ENCODE measurements around the gene TBC1D2. TPM values are rescaled to one million over a fixed set of nuclear protein-coding genes. Genes with fewer than 3 reads are reported as not detected.

The TBC1D2 gene
- total RNA-seq, 1 donor from 2014 or later = 2.7 TPM

- Mint-ChIP-seq H3K9me3 (no peaks in the 10 kb centered on the region), H3K4me3 (peak within 1 kb of the TSS; percentile 88), H3K36me3 (ENCODE audit: low read depth) (no peaks in the 10 kb centered on the region), H3K27ac (no peak within 1 kb of the TSS), H3K4me1 (peaks cover 5% of the 10 kb centered on the region), H3K27me3 (no peaks in the 10 kb centered on the region)
- peak; percentile 91 for ATAC-seq (ENCODE audit: low read depth)
- DNase-seq = peak; percentile 70
- intact Hi-C loops (cut with micrococcal nuclease) = loop anchor here (1.0 to 5.0 kb wide), 6 partner anchors 62 to 605 kb away; partner anchors contain the start of genes ANKS6, NANS, TBC1D2 and TRIM14
- CTCF ChIA-PET = interaction anchor here (1.1 to 1.5 kb wide), 2 partner anchors 89 to 122 kb away, joined by 3 to 4 read pairs; no protein-coding TSS in a partner anchor
- no peak for TF ChIP-seq CTCF (IDR thresholded peaks at IDR 0.05)
- POLR2A ChIA-PET = interaction anchor here (0.6 to 1.5 kb wide), 7 partner anchors 73 to 270 kb away, joined by 3 to 6 read pairs (median 4); partner anchors contain the start of genes NANS, TRIM14 and TRMO
Observed at GRCh38 chr9:98192503-98193335, 62.7 kb downstream of the TBC1D2 start, which contains the start of gene CORO2A. CORO2A (minus strand) TSS chr9:98192637; CDS start chr9:98157660, 34,977 bp downstream.

- CTCF ChIA-PET = interaction anchor here (1.1 kb wide), 1 partner anchor 88 kb away, joined by 3 read pairs; no protein-coding TSS in a partner anchor
- POLR2A ChIA-PET = interaction anchor here (0.6 to 1.5 kb wide), 4 partner anchors 73 to 209 kb away, joined by 3 to 4 read pairs (median 4); partner anchors contain the start of genes NANS and TRIM14
- Mint-ChIP-seq H3K9me3 (no peaks in the 10 kb centered on the region), H3K4me3 (peak overlapping the region; percentile 73), H3K36me3 (ENCODE audit: low read depth) (no peaks in the 10 kb centered on the region), H3K27me3 (no peaks in the 10 kb centered on the region), H3K27ac (no peak overlapping the region), H3K4me1 (peaks cover 5% of the 10 kb centered on the region)
- ATAC-seq (ENCODE audit: low read depth) = peak; percentile 30
- intact Hi-C loops (cut with micrococcal nuclease) = loop anchor here (1.0 to 5.0 kb wide), 6 partner anchors 63 to 605 kb away; partner anchors contain the start of genes ANKS6, NANS, TBC1D2 and TRIM14
- TF ChIP-seq CTCF (IDR thresholded peaks at IDR 0.05) = no peak
- DNase-seq = peak; percentile 21
Observed at GRCh38 chr9:98191671-98192502, 63.6 kb downstream of the TBC1D2 start.

- H3K27ac Mint-ChIP-seq = peak overlapping the region; percentile 5
- peaks cover 5% of the 10 kb centered on the region for H3K4me1 Mint-ChIP-seq
- DNase-seq (no peak), ATAC-seq (ENCODE audit: low read depth) (no peak)
- peak overlapping the region; percentile 73 for H3K4me3 Mint-ChIP-seq
- H3K9me3 Mint-ChIP-seq = no peaks in the 10 kb centered on the region
- H3K27me3 Mint-ChIP-seq = no peaks in the 10 kb centered on the region
- no peaks in the 10 kb centered on the region for H3K36me3 Mint-ChIP-seq (ENCODE audit: low read depth)
- TF ChIP-seq CTCF (IDR thresholded peaks at IDR 0.05) = no peak
- intact Hi-C loops (cut with micrococcal nuclease) = loop anchor here (5.0 kb wide), 2 partner anchors 104 to 606 kb away; partner anchors contain the start of gene ANKS6
- POLR2A ChIA-PET = interaction anchor here (0.5 to 1.5 kb wide), 3 partner anchors 72 to 1616 kb away, joined by 3 to 10 read pairs (median 4); partner anchors contain the start of gene TRIM14
- CTCF ChIA-PET = no interaction called here
Observed at GRCh38 chr9:98191181-98191608, 64.3 kb downstream of the TBC1D2 start.

- Mint-ChIP-seq H3K27me3 (no peaks in the 10 kb centered on the region), H3K9me3 (no peaks in the 10 kb centered on the region), H3K4me3 (no peak overlapping the region), H3K27ac (no peak overlapping the region), H3K36me3 (ENCODE audit: low read depth) (no peaks in the 10 kb centered on the region), H3K4me1 (peaks cover 5% of the 10 kb centered on the region)
- ChIA-PET POLR2A (interaction anchor here (0.5 to 1.5 kb wide), 2 partner anchors 71 to 1616 kb away, joined by 3 to 10 read pairs; partner anchors contain the start of gene TRIM14), CTCF (no interaction called here)
- DNase-seq = no peak
- ATAC-seq (ENCODE audit: low read depth) = no peak
- no peak for TF ChIP-seq CTCF (IDR thresholded peaks at IDR 0.05)
- intact Hi-C loops (cut with micrococcal nuclease) = loop anchor here (5.0 kb wide), 2 partner anchors 103 to 607 kb away; partner anchors contain the start of gene ANKS6
Observed at GRCh38 chr9:98190757-98191105, 64.7 kb downstream of the TBC1D2 start.
